Heart right ventricle (tissue), 16 donors: ENCODE results near the gene TFRC. TPM values are rescaled to one million over a fixed set of nuclear protein-coding genes. Genes with fewer than 3 reads are reported as not detected.
"Not testable (repeated sequence)": the region's sequence is repeated elsewhere in the genome, so short reads cannot be mapped to it uniquely, and the experiment has no call there.

ENCODE experiments used
- ATAC-seq, 8 donors: fragments of 200-7000 bp; cut with Tn5 transposase; one replicate each; pipeline ENCODE4 v1.9.1; 2020; ENCODE audit warnings: mild to moderate bottlenecking in 8 of 8, moderate library complexity in 8 of 8, moderate number of reproducible peaks in 1 of 8
- DNase-seq, 2 donors: peaks; one replicate each; pipeline ENCODE4 v3.0.0-alpha.2; 2020
- H3K27ac ChIP-seq, 10 donors: fragments of 200-600 bp; sonication (generic) in 2 of 10; one replicate each; pipeline versions ENCODE4 v1.5.0 to v1.8.0; 2020 to 2022; ENCODE audit warnings: mild to moderate bottlenecking in 3 of 10
- H3K27me3 ChIP-seq, 7 donors: fragments of 200-600 bp; one replicate each; pipeline ENCODE4 v1.8.0; 2021 to 2022; ENCODE audit warnings: mild to moderate bottlenecking in 2 of 7
- H3K36me3 ChIP-seq, 9 donors: fragments of 200-600 bp; sonication (generic) in 1 of 9; one replicate each; pipeline versions ENCODE4 v1.5.0 to v1.8.0; 2020 to 2022; ENCODE audit warnings: mild to moderate bottlenecking in 2 of 9
- H3K4me1 ChIP-seq, 9 donors: fragments of 200-600 bp; sonication (generic) in 1 of 9; one replicate each; pipeline versions ENCODE4 v1.5.0 to v1.8.0; 2020 to 2022; ENCODE audit warnings: mild to moderate bottlenecking in 4 of 9
- H3K4me3 ChIP-seq, 10 donors: fragments of 200-600 bp; sonication (generic) in 2 of 10; one replicate each; pipeline versions ENCODE4 v1.5.0 to v1.8.0; 2020 to 2022; ENCODE audit warnings: mild to moderate bottlenecking in 7 of 10, moderate library complexity in 2 of 10
- H3K9me3 ChIP-seq, 11 donors: fragments of 200-600 bp in 10 of 11; sonication (generic) in 2 of 11; one replicate each; pipeline versions ENCODE4 v1.5.0 to v1.8.0; 2013 to 2022; ENCODE audit warnings: mild to moderate bottlenecking in 2 of 11, control low read depth in 1 of 11, moderate library complexity in 1 of 11
- WGBS, 2 donors: extraction: QIAGEN DNeasy Blood & Tissue Kit; methylation state at CpG; one replicate each; pipeline ENCODE4 v1.1.7; 2013; ENCODE audit warnings: inconsistent platforms in 1 of 2; 5-methylcytosine and 5-hydroxymethylcytosine counted together
- intact Hi-C, 10 donors: fragments of 100-400 bp; cut with DNase I; formaldehyde crosslinking; loops; one replicate each; pipeline versions ENCODE4 v1.11.1 to v1.14.2; 2022
- polyA plus RNA-seq, 2 donors: library from polyadenylated mRNA; stranded (reverse); fragments of 200-250 nt; gene quantifications; one replicate each; pipeline ENCODE4 v1.2.3, GENCODE V29; 2013
- total RNA-seq, 10 donors: library from RNA; stranded (reverse); fragmentation: NEBNext Ultra II Directional in 3 of 10; extraction: Animal tissue kit (Norgen Biotek cat#: 25700) in 3 of 10; gene quantifications; one replicate each; pipeline versions ENCODE4 v1.2.1 to v1.2.4, GENCODE V29; 2021 to 2023
- TF ChIP-seq, protein P1 (sequence below), 9 donors: fragments of 200-600 bp; sonication (generic) in 2 of 9; IDR thresholded peaks; one replicate each; pipeline versions ENCODE4 v1.5.0 to v1.8.0; 2021 to 2022; ENCODE audit warnings: antibody characterized with exemption in 9 of 9, mild to moderate bottlenecking in 5 of 9, moderate library complexity in 1 of 9
- donor health status: Arrhythmogenic right ventricular cardiomyopathy.
- donor health status: ischemic (EF 13 %, LVEDD 7.1; RV severe dilation, severe dysfunction).
- donor health status: healthy with polysubstance abuse.
- donor health status: DM: no; HTN: yes; CAD: no.
- donor health status: DM: no; HTN: no; CAD: no.
- donor health status: ischemic (EF 25% LVEDD 6.9; RV normal size, moderate dysfunction).
- donor health status: ischemic (EF 25% LVEDD 5.7; RV mildly dilated, moderate dysfunction).
- donor health status: healthy.
- donor health status: DM: yes; HTN: yes; CAD: no.
- donor health status: Ischemic cardiomyopathy.
- donor health status: ischemic (EF 35%, LVEDD 5.7; RV mildly dilated, moderate dysfunction).
- donor health status: nonischemic (EF 11% LVEDD 7.7; RV severe dilation, severe dysfunction).
- donor health status: DM: yes; HTN: yes; CAD: no.
- donor health status: PGD.
- donor health status: ischemic (EF 29% LVEDD 5.4; RV normal size, mild dysfunction).
- donor health status: nonischemic (EF 23%, LVEDD 6.1; RV moderate dilation, normal function).

TFRC gene
- total and polyA plus RNA-seq, 12 donors, result 25.7 to 300 (median 81.5) TPM

DNA sequence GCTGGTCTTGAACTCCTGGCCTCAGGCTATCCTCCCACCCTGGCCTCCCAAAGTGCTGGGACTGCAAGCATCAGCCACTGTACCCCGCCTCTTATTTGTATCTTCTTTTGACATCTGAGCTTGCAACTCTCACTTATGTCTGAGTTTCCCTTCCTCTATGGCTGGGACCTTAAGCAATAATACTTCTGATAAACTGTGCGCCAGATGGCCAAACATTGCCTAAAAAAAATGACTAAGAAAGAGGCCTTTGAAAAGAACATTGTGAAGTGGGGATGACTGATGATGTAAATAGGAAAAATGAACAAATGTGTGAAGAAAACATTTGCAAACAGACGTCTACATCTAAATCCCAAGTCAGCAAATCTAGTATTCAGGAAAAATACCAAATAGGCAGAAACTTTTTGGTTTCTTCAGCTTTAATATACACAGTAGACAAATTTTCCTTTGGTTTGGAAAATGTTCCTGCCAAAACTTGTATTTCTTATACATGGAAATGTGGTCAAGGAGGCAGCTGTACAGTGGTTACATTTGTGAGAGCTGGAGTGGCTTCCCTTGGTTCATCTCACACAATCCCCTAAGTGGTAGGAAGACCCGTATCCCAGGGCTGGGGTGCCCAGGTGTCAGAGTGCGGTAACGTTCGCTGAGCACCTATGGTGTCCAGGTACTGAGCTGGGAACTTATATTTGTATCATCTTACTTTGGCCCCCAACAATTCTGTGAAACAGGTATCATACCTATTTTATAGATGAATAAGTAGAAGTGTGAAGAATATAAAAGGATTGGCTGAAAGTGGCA lies 11.6 kb upstream of the TFRC start:
- Histone ChIP-seq H3K4me3 (no peak overlapping the region), H3K4me1 (peaks cover 0 to 24% (median 5%) of the 10 kb centered on the region in 9 donors), H3K9me3 (no peaks in the 10 kb centered on the region), H3K27me3 (no peaks in the 10 kb centered on the region), H3K27ac (peak overlapping the region in 2 of 10 donors; percentile 25 to 85), H3K36me3 (no peaks in the 10 kb centered on the region)
- TF ChIP-seq, protein P1, sequence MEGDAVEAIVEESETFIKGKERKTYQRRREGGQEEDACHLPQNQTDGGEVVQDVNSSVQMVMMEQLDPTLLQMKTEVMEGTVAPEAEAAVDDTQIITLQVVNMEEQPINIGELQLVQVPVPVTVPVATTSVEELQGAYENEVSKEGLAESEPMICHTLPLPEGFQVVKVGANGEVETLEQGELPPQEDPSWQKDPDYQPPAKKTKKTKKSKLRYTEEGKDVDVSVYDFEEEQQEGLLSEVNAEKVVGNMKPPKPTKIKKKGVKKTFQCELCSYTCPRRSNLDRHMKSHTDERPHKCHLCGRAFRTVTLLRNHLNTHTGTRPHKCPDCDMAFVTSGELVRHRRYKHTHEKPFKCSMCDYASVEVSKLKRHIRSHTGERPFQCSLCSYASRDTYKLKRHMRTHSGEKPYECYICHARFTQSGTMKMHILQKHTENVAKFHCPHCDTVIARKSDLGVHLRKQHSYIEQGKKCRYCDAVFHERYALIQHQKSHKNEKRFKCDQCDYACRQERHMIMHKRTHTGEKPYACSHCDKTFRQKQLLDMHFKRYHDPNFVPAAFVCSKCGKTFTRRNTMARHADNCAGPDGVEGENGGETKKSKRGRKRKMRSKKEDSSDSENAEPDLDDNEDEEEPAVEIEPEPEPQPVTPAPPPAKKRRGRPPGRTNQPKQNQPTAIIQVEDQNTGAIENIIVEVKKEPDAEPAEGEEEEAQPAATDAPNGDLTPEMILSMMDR (IDR thresholded peaks at IDR 0.05), result no peak
- WGBS, 2 donors, result 65 to 74% methylated on average over 7 of the region's 7 CpGs
- DNase-seq, result no peak
- intact Hi-C loops, result no loop called here
- ATAC-seq, result peak in 5 of 8 donors; percentile 28 to 62 (median 46)

DNA sequence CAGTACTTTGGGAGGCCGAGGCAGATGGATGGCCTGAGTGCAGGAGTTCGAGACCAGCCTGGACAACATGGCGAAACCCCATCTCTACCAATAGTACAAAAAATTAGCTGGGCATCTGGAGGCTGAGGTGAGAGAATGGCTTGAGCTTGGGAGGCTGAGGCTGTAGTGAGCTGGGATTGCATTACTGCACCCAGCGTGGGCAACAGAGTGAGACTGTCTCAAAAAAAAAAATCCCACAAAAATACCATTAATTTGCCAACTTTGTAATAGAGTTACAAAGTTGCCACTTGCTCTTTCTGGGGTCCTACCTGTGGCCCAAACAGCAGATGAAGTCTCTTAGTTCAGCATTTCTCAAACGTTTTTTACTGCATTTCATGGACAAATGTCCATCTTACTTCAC lies 6.0 kb upstream of the TFRC start:
- ATAC-seq, result no peak

DNA sequence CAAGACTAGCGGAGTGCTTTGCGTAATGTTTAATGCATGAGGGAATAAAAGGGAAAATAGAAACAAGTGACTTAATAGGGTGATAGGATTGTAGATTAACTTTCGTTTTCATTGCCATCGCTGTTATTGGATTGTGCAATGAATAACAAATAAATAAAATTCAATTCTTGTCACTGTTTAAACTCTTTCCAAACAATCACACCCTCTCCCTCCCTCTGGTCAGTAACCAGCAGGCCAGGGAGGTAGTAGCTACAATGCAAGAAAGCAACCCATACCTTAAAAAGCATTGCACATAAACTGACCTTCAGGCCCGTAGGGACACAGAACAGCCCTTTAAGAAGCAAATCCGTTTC lies 705 bp upstream of the TFRC start:
- Histone ChIP-seq H3K27me3 (no peaks in the 10 kb centered on the region), H3K9me3 (no peaks in the 10 kb centered on the region), H3K4me1 (peaks cover 0 to 40% (median 32%) of the 10 kb centered on the region in 9 donors), H3K27ac (peak overlapping the region; percentile 76 to 99 (median 96)), H3K36me3 (no peaks in the 10 kb centered on the region), H3K4me3 (peak overlapping the region; percentile 86 to 100 (median 94))
- ATAC-seq (no peak), DNase-seq (no peak)
- TF ChIP-seq, protein P1 (IDR thresholded peaks at IDR 0.05), result no peak
- intact Hi-C loops, result no loop called here
- WGBS, 2 donors, result 63 to 74% methylated on average over 6 of the region's 6 CpGs

More for the DNA sequence above, 6.0 kb upstream of the TFRC start:
- H3K27ac ChIP-seq, result no peak overlapping the region
- H3K36me3 ChIP-seq, result no peaks in the 10 kb centered on the region
- TF ChIP-seq, protein P1 (IDR thresholded peaks at IDR 0.05), result no peak
- intact Hi-C loops, result no loop called here
- no peaks in the 10 kb centered on the region for H3K9me3 ChIP-seq
- H3K4me1 ChIP-seq, result peaks cover 0 to under 1% (median 0%) of the 10 kb centered on the region in 9 donors
- no peaks in the 10 kb centered on the region for H3K27me3 ChIP-seq
- DNase-seq, result no peak
- 75 to 76% methylated on average over 5 of the region's 5 CpGs for WGBS, 2 donors
- no peak overlapping the region for H3K4me3 ChIP-seq

GRCh38 chr3:196081002-196081833 lies 672 bp downstream of the TFRC start:
- ATAC-seq (peak; percentile 78 to 92 (median 83)), DNase-seq (peak; percentile 60 to 70)
- Histone ChIP-seq H3K36me3 (peaks cover 0 to 10% (median under 1%) of the 10 kb centered on the region in 9 donors), H3K4me1 (peaks cover 0 to 40% (median 32%) of the 10 kb centered on the region in 9 donors), H3K4me3 (peak overlapping the region; percentile 86 to 100 (median 94)), H3K9me3 (no peaks in the 10 kb centered on the region), H3K27ac (peak overlapping the region; percentile 76 to 99 (median 96)), H3K27me3 (no peaks in the 10 kb centered on the region)
- intact Hi-C loops, result loop anchor here in 1 of 10 donors (2.0 kb wide), 1 partner anchor 112 kb away; no protein-coding TSS in a partner anchor
- 1% methylated on average over 57 to 61 of the region's 61 CpGs for WGBS, 2 donors
- TF ChIP-seq, protein P1 (IDR thresholded peaks at IDR 0.05), result no peak

- not testable (repeated sequence) for H3K9me3 ChIP-seq, ATAC-seq, DNase-seq, H3K27me3 ChIP-seq
- peak overlapping the region in 8 of 10 donors; percentile 94 to 99 (median 96) for H3K27ac ChIP-seq
- H3K4me3 ChIP-seq, result peak overlapping the region; percentile 86 to 100 (median 94)
- H3K36me3 ChIP-seq, result peaks cover 0 to 20% (median 5%) of the 10 kb centered on the region in 9 donors
- intact Hi-C loops, result loop anchor here in 1 of 10 donors (2.0 kb wide), 1 partner anchor 113 kb away; no protein-coding TSS in a partner anchor
- H3K4me1 ChIP-seq, result peaks cover 0 to 40% (median 32%) of the 10 kb centered on the region in 9 donors
- WGBS, 2 donors, result 75 to 77% methylated on average over 23 of the region's 23 CpGs
Measured at GRCh38 chr3:196080101-196080846, 1.6 kb downstream of the TFRC start.
